Heart left ventricle (tissue), 13 donors: ENCODE results near the gene SH3RF3.

Experiments
- POLR2A ChIP-seq, 2 donors: fragments of 450-650 bp; IDR thresholded peaks; one replicate each; pipeline ENCODE4 v1.6.1; 2017; ENCODE audit warnings: antibody characterized with exemption in 2 of 2, mild to moderate bottlenecking in 2 of 2, moderate library complexity in 2 of 2
- TF ChIP-seq, protein P1 (sequence below), 12 donors: fragments of 200-600 bp; sonication (generic) in 4 of 12; IDR thresholded peaks; one replicate each; pipeline versions ENCODE4 v1.5.0 to v1.8.0; 2018 to 2022; ENCODE audit warnings: antibody characterized with exemption in 12 of 12, mild to moderate bottlenecking in 5 of 12
- donor health status: ischemic (EF 13 %, LVEDD 7.1; RV severe dilation, severe dysfunction).
- donor health status: DM: no; HTN: yes; CAD: no.
- donor health status: DM: no; HTN: no; CAD: no.
- donor health status: ischemic (EF 25% LVEDD 6.9; RV normal size, moderate dysfunction).
- donor health status: ischemic (EF 25% LVEDD 5.7; RV mildly dilated, moderate dysfunction).
- donor health status: ischemic (EF 35%, LVEDD 5.7; RV mildly dilated, moderate dysfunction).
- donor health status: nonischemic (EF 11% LVEDD 7.7; RV severe dilation, severe dysfunction).
- donor health status: DM: yes; HTN: yes; CAD: no.
- donor health status: PGD.
- donor health status: ischemic (EF 29% LVEDD 5.4; RV normal size, mild dysfunction).
- donor health status: nonischemic (EF 23%, LVEDD 6.1; RV moderate dilation, normal function).

DNA sequence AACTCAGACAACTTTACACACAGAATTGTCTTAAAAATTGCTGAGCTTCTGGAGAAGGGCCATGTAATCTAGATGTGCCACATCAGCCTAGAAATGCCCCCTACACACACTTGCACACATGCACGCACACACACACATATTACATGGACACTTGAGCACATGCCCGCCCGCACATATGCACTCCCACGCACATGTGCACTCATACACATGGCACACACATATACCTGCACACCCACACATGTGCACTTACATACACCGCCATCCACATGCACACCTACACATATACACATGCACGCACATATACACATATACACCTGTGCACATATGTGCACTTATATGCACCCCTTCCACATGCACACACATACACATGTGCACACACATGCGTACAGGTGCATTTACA, 271.1 kb downstream of the SH3RF3 start:
- TF ChIP-seq, protein P1, sequence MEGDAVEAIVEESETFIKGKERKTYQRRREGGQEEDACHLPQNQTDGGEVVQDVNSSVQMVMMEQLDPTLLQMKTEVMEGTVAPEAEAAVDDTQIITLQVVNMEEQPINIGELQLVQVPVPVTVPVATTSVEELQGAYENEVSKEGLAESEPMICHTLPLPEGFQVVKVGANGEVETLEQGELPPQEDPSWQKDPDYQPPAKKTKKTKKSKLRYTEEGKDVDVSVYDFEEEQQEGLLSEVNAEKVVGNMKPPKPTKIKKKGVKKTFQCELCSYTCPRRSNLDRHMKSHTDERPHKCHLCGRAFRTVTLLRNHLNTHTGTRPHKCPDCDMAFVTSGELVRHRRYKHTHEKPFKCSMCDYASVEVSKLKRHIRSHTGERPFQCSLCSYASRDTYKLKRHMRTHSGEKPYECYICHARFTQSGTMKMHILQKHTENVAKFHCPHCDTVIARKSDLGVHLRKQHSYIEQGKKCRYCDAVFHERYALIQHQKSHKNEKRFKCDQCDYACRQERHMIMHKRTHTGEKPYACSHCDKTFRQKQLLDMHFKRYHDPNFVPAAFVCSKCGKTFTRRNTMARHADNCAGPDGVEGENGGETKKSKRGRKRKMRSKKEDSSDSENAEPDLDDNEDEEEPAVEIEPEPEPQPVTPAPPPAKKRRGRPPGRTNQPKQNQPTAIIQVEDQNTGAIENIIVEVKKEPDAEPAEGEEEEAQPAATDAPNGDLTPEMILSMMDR (IDR thresholded peaks at IDR 0.05), result no peak
- TF ChIP-seq POLR2A (IDR thresholded peaks at IDR 0.05), result no peak
